ENCODE data around the gene GNA15.

The GNA15 gene

DNA sequence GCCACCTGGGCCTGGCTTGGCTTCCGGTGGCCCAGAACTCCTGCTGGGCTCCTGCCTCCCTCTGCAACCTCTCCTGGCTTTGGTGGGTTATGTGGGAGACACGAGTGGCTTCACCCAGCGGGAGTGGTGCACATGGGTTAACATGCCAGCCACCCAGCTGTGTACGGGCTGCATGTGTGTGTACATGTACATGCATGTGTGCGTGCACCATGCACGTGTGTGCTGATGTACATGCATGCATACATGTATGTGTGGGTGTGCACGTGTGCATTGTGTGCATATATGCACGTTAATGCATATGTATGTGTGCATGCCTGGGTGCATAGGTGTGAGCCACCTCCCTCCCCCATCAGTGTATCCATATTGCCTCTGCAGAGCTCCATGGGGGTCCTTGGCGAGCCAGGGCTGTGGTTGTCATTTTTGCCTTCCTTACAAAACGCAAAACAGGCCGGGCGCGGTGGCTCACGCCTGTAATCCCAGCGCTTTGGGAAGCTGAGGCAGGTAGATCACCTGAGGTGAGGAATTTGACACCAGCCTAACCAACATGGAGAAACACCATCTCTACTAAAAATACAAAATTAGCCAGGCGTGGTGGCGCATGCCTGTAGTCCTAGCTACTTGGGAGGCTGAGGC is 29.2 kb upstream of the GNA15 start:
- DNase-seq (ENCODE audit: low spot score): no peak

DNA sequence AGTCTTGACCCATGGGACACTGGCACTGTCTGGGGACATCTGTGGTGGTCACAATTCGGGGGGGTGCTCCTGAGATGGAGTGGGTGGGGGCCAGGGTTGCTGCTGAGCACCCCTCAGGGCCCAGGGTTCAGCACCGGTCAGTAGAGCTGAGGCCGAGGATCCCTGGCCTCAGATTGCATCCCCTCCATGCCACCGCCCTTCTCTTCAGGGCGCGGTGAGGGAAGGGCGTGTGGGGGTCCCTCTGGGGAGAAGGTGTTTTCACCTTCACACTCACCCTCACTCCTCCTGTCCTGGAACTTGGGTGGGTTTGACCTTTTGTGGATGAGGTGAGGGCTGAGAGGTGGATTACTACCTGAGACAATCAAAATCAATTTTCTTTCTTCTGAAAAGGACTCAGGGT is 28.2 kb upstream of the GNA15 start:
- DNase-seq (ENCODE audit: low spot score): no peak

DNA sequence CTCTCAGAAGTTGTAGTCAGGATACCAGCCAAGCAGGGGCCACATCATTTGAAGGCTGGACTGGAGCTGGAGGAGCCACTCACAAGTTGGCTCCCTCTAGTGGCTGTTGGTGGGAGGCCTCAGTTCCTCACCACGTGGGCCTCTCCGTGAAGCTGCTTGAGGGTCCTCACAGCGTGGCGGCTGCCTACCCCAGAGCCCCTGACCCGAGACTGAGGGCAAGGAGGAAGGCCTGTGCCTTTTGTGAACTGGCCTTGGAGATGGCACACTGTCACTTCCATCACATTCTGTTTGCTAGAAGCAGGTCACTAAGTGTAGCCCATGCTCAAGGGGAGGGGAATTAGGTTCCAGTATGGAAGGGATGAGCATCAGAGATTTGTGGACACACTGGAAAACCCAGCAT is 27.1 kb upstream of the GNA15 start:
- peak; percentile 73 for DNase-seq (ENCODE audit: low spot score)

DNA sequence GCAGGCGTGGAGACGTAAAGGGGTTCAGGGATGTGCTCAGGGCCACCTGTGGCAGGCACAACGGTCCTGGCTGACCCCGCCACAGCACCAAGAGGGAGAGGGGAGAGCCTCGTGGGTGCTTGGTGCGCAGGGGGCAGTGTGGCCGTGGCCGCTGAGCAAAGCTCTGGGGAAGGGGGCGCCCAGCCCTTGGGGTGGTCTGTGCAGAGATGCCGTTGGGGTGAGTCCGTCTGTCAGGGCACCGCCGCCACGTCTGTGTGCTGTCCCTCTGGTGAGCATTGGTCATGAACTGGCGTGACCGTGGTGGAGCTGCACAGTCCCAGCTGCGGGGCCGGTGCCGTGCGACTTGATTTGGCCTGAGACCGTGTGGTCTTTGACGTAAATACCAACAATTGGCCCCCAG is 26.3 kb upstream of the GNA15 start:
- DNase-seq (ENCODE audit: low spot score): no peak

DNA sequence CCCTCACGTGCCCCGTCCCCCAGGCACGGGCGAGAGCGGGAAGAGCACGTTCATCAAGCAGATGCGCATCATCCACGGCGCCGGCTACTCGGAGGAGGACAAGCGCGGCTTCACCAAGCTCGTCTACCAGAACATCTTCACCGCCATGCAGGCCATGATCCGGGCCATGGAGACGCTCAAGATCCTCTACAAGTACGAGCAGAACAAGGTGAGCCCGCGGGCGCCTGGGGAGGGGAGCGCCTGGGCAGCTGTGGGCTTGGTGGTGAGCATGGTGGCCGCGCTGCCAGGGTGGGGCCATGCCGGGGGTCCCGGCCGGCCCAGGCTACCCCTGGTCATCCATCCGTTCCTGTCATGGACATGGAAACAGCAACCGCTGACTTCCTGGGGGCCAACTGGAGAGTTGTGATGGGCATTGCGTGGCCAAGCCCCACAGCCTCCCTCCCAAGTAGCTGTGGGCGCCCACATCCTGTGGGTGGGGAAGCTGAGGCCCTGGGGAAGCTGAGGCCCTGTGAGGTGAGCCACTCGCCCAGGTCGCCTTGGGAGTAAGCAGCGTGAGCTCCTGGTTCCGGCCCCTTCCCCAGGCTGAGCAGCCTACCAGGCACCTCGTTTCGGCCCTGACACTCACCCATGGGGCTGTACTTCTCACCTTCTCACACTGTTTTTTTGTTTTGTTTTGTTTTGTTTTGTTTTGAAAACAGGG is 25.6 kb upstream of the GNA15 start:
- DNase-seq (ENCODE audit: low spot score): no peak

DNA sequence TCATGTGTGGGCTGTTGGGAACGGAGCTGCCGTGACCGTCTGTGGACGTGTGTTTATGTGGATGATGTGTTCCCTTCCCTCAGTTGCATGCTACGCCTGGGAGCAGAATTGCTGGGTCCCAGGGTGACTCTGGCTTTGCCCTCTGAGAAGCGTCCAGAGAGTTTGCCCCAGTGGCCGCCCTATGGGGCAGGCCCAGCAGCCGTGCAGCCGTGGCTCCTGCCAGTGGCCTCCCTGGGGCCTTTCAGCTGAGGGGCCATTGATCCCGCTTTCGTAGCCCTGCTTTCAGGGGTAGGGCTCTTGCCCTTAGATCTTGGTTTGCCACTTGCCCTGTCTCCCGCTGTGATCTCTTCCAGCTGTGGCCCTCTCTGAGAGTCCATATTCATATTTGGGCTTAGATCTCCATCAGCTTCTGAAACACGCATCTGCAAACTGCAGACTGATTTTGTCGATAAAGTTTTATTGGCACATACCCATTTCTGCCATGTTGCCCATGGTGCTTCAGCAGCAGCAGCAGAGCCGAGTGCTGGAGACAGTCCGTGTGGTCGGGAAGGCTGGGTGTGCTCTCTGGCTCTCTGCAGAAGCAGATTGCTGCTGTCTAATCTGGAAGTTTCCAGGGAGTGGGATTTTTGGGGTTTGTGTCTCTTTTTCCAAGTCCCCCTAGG is 24.1 kb upstream of the GNA15 start:
- DNase-seq (ENCODE audit: low spot score): no peak

DNA sequence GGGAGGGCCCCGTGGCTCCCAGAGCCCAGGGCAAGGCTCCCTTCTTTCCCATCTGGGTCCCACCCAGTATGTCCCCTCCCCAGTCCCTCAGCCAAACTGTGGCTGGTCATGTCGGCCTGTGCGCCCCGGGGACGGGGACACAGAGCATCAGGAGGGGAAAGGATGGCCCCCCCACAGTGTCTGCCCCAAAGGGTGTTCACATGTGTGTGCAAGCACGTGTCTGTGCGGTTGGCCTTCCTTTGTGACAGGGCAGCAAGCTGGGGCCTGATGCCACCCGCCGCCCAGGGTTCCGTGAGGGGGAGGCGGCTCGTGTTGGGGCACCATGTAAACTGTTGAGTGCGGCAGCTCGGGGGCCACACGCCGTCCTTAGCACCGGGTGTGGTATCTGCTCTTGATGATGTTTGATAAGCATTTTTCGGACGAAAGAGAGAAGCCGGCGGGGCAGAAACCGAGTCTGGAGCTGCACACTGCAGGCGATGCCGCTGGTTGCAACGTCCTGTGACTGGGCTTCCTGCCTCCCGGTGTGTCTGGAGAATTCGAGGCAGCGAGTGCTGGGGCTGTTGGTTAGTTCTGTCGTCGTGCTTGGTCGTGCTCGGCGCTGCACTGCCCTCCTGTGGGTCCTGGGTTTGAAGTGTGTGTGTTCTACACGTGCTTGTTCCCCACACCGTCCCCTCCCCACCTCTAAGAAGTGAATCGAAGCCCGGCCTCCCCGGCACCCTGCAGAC is 23.3 kb upstream of the GNA15 start:
- no peak for DNase-seq (ENCODE audit: low spot score)

DNA sequence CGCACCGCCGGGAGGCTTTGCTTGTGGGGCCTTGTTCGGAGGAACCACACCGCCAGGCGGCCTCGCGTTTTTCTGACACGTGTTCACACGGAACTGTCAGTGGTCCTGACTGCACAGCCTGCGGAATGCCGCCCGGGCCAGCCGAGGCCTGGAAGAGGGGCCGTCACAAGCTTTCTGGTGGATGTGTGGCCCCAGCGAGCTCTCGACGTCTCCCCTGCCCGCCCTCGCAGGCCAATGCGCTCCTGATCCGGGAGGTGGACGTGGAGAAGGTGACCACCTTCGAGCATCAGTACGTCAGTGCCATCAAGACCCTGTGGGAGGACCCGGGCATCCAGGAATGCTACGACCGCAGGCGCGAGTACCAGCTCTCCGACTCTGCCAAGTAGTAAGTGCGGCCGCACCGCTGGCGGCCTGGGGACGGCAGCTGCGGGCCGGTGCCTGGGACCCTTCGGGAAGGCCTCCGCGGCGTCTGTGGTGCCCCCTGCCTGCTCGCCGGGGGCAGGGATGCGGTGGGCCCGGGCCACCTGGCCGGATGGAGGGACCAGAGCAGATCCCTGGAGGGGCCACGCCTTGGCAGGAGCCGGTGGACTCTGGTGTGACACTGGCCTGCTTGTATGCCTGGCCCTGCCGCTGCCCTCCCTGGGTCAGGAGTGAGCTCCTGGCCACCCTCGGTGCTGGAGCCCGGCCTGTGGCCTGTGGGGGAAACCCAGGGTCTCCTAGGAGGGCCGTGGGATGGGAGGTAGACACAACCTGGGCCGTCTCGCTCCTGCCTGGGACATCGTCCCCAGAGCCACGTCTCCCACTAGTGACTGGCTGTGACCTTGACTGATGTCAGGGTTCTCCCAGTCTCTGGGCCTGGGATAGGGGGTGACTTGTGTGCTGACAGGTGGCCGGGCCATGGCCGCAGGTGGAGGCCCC is 22.5 kb upstream of the GNA15 start:
- no peak for DNase-seq (ENCODE audit: low spot score)

DNA sequence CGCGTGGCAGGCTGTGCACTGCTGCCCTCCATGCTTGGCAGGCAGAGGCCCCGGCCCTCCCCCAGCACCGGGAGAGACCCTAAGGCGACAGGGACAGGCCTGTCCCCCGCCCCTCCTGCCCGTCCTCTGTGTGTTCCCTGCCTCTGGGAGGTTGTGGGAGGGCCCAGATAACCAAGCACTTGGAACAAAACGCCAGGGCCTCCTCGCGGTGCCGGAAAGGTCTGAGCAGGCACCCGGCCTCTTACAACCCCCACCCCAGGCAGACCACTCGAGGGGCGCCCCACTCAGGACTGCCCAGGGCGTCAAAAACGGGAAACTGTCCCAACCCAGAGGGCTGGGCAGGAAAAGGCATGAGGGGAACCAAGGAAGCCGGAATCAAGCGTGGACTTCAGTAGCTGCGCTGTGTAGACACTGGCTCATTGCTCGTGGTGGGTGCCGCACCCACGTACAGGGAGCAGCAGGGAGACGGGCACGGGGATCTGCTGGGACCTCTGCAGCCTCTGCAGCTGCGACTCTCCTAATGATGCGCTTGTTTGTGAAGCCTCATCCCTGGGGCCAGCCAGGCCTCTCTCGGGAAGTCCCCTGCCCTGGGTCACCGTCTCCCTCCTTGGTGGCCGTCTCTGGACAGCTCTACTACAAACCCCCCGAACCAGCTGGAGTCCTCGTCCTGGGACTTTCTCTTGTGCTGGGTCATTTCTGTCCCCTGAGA is 21.7 kb upstream of the GNA15 start:
- no peak for DNase-seq (ENCODE audit: low spot score)

DNA sequence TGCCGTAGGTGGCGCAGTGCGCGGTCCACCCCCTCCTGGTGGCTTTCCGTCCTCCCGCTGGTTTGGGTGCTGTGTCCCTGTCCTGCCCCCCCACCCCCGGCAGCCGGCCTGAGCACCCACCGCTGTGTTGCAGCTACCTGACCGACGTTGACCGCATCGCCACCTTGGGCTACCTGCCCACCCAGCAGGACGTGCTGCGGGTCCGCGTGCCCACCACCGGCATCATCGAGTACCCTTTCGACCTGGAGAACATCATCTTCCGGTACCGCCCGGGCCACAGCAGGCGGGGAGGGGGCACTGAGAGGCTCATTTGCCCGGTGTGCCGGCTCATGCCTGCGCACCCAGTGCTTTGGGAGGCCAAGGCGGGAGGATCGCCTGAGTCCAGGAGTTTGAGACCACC is 21.0 kb upstream of the GNA15 start:
- no peak for DNase-seq (ENCODE audit: low spot score)

DNA sequence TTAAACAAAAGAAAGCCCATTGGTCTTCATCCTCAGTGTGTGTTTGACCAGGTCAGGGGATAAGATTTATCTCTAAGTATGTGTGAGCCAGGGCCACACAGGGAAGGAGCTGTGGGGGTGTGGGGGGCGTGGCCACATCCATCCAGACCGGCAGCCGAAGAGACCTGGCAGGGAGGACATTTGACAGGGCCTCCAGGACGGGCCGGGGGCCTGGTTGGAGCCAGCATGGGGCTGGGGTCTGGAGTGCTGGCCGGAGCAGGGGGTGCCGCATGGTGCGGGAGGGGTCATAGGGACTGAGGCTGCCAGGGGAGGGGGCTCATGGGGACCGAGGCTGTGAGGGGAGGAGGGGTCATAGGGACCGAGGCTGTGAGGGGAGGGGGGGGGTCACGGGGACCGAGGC is 20.4 kb upstream of the GNA15 start:
- DNase-seq (ENCODE audit: low spot score): no peak

DNA sequence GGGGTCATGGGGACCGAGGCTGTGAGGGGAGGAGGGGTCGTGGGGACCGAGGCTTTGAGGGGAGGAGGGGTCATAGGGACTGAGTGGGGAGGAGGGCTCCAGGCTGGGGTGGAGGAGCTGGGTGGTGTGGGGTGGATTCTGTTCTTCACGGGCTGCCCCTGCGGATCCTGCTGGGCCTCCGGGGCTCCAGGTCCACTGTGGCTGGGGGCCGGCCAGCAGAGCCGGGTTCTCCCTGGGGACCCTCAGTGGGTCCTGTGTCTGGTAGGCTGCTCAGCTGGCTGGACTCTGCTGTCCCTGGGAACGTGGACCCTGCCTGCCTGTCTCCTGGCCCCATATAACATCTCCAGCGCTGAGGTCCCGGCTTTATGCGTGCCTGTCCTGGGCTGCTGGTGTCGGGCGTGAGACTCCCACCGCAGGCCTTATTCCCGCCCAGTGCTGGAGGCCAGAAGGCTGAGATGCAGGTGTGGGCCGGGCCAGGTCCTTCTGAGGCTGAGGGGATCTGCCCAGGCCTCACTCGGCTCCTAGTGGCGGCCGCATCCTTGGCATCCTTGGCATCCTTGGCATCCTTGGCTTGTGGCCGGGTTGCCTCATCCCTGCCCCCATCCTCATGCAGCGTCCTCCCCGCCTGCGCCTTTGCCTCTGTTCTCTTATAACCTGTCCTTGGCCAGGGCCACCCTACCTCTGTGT is 19.8 kb upstream of the GNA15 start:
- DNase-seq (ENCODE audit: low spot score): no peak

DNA sequence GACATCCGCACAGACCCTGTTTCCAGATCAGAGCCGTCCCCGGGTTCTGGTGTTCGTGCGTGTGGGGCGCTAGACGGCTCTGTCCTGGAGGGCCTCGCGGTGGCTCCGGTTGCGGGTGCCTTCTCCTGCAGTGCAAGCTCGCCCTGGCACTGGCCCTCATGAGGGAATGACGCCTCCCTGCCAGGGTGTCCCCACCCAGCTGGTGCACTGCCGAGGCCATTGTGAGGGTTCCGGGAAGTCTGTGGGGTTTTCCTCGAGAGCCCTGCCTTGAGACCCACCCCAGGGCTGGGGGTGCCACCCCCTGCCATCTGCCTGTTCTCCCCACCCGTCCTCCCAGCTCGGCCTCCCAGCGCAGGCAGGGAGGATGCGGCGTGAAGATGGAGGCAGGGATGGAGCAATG is 19.2 kb upstream of the GNA15 start:
- DNase-seq (ENCODE audit: low spot score): no peak

DNA sequence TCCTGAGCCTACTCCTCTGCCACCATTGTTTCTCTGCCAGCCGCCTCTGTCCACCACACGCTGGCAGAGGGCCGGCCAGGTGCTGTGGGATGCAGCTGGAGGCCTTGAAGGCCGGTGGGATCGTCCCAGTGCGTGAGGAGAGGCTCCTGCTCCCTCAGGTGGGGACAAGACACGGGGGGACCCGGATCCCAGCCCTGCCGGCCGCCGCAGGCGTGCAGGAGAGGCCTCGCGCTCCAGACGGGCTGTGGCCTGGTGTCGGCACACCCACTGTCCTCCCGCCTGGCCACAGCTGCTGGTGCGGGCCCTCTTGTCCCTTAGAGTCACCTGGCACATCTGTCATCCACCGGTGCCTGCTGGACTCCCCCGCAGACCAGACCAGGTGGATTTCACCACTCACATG is 18.1 kb upstream of the GNA15 start:
- no peak for DNase-seq (ENCODE audit: low spot score)

DNA sequence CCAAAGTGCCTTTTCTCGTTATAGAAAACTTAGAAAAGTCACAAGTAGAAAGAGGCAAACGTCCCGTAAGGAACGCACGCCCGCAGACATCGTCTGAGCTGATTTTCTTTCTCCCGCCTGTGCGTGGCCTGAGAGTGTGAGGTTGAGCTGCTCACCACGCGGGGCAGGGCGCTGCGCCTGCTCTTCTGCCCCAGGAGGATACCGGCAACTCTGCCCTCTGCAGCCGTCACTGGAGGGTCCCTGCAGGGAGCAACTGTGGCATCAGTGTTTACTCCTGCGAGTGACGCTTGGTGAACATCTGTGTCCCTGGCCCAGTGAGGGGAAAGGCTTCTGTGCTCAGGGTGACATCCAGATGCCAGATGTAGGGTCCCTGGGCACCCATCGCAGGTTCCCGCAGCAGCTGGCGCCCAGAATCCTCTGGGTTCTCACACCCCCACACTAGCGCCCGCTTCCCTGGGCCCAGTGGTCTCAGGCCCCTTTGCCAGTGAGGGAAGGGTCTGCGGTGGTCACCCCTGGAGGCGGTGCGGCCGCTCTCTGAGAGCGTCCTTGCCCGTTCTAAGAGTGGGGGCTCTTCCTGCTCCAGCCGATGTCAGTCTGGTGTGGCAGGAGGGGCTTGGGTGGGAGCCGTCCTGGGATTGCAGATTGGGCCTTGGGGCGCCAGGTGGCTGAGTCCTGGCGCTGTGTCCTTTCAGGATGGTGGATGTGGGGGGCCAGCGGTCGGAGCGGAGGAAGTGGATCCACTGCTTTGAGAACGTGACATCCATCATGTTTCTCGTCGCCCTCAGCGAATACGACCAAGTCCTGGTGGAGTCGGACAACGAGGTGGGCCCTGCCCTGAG is 17.4 kb upstream of the GNA15 start:
- DNase-seq (ENCODE audit: low spot score): no peak

DNA sequence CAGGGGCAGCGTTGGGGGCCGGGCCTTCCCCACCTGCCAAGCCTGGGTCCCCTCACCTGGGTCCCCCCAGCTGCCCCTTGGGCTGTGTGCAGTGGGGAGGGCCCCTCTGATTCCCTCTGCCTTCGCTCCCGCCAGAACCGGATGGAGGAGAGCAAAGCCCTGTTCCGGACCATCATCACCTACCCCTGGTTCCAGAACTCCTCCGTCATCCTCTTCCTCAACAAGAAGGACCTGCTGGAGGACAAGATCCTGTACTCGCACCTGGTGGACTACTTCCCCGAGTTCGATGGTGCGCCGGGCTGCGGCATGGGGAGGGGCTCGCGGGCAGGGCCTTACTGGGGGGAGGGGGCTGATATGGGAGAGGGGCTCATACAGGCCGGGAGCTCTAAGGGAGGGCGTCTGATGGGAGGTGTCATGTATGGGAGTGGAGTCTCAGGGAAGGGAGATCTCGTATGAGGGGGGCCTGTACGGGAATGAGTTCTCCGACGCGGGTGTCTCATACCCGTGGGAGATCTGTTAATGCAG is 16.7 kb upstream of the GNA15 start:
- DNase-seq (ENCODE audit: low spot score): no peak

DNA sequence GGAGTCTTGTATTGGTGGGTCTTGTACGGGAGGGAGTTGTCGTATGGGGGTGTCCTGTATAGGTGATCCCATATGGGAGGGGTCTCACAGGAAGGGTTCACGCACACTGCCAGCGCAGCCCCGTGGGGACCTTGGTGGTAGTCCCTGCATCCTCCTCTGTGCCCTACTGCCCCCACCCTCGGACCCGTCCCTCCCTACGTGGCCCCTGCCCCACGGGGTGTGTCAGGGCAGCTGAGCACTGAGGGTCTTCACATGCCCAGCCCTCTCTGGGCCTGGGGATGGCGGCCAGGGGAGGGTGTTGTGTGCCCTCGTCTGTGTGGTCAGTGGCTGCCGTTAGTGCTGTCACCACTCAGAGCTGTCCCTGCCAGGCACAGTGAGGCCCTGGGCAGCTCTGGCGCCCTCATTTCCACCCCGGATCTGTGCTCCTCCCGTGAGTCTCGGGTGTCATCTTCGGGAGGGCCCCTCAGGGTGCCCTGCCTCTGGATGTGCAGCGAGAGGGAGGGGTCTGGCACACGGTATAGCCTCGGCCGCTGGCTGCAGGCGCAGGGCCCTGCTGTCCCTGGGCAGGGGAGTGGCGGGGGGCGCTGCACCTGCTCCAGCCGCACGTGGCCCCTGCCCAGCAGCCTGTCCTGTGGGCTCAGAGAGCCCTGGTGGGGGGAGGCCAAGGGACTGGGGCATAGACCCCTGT is 16.0 kb upstream of the GNA15 start:
- no peak for DNase-seq (ENCODE audit: low spot score)

DNA sequence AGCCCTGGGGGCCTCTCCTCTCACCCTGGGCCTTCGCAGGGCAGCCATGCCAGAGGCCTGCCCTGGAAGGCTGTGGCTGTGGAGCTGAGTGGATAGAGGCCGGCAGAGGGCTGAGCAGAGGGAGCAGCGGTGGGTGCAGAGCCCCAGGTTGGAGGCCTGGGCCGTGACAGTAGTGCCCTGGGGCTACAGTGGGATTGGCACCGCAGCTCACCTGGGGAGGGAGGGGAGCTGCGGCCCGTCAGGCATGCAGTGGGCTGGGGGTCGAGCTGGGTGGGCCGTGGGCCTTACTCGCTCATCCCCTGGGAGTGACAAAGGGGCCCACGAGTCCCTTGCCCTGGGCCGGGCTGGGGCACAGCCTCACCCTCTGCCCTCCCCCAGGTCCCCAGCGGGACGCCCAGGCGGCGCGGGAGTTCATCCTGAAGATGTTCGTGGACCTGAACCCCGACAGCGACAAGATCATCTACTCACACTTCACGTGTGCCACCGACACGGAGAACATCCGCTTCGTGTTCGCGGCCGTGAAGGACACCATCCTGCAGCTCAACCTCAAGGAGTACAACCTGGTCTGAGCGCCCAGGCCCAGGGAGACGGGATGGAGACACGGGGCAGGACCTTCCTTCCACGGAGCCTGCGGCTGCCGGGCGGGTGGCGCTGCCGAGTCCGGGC is 15.1 kb upstream of the GNA15 start:
- no peak for DNase-seq (ENCODE audit: low spot score)
